Keratinocyte (primary cell): ENCODE measurements around the gene PFKFB3. TPM values are rescaled to one million over a fixed set of nuclear protein-coding genes. Genes with fewer than 3 reads are reported as not detected.

Experiments
- DNase-seq: peaks from one replicate; pipeline ENCODE4 v3.0.0-alpha.2; 2011; ENCODE audit warnings: low read depth, missing footprints, low spot score
- FAIRE-seq: peaks from 2 replicates; lab custom pipeline; 2011; peaks lifted over from hg19 to GRCh38; lab: Jason Lieb, UNC
- H2AFZ ChIP-seq: 2 replicates; pipeline ENCODE4 v1.6.0; 2012; ENCODE audit warnings: low read length, control low read depth, inconsistent platforms; ENCODE audit not compliant: control insufficient read depth
- H3K27ac ChIP-seq: 2 replicates; pipeline ENCODE4 v1.5.1; 2011; ENCODE audit warnings: low read length; ENCODE audit not compliant: control insufficient read depth, insufficient read depth
- H3K27me3 ChIP-seq: 3 replicates; pipeline ENCODE4 v1.6.0; 2011; ENCODE audit warnings: low read length; ENCODE audit not compliant: control insufficient read depth, insufficient read depth; ENCODE audit errors: extremely low read depth
- H3K36me3 ChIP-seq, 2 experiments: 2 replicates in 1 of 2; 3 replicates in 1 of 2; pipeline ENCODE4 v1.5.1; 2011; ENCODE audit warnings: low read length in 2 of 2, mild to moderate bottlenecking in 1 of 2; ENCODE audit not compliant: control insufficient read depth in 2 of 2, insufficient read depth in 2 of 2; ENCODE audit errors: extremely low read depth in 1 of 2
- H3K4me1 ChIP-seq: 3 replicates; pipeline ENCODE4 v1.5.1; 2011; ENCODE audit warnings: low read length; ENCODE audit not compliant: control insufficient read depth, insufficient read depth; ENCODE audit errors: extremely low read depth
- H3K4me2 ChIP-seq: 3 replicates; pipeline ENCODE4 v1.6.0; 2011; ENCODE audit warnings: low read depth, low read length; ENCODE audit not compliant: control insufficient read depth, insufficient read depth; ENCODE audit errors: extremely low read depth
- H3K4me3 ChIP-seq, 3 experiments: fragments of 200-600 bp in 1 of 3; sonication (generic) in 1 of 3; 2 replicates in 2 of 3; 3 replicates in 1 of 3; pipeline ENCODE4 v1.5.1; 2011 to 2016; ENCODE audit warnings: low read length in 3 of 3, mild to moderate bottlenecking in 3 of 3, control low read depth in 2 of 3, inconsistent platforms in 1 of 3, low read depth in 1 of 3, mixed read lengths in 1 of 3, mixed run types in 1 of 3, moderate library complexity in 1 of 3; ENCODE audit not compliant: control insufficient read depth in 2 of 3, insufficient read depth in 2 of 3; ENCODE audit errors: extremely low read depth in 1 of 3
- H3K79me2 ChIP-seq: 2 replicates; pipeline ENCODE4 v1.6.0; 2012; ENCODE audit warnings: low read length; ENCODE audit not compliant: control insufficient read depth, insufficient read depth
- H3K9ac ChIP-seq: 3 replicates; pipeline ENCODE4 v1.6.0; 2011; ENCODE audit warnings: low read length; ENCODE audit not compliant: control insufficient read depth, insufficient read depth; ENCODE audit errors: extremely low read depth
- H3K9me1 ChIP-seq: 3 replicates; pipeline ENCODE4 v1.6.0; 2011; ENCODE audit warnings: low read length; ENCODE audit not compliant: control insufficient read depth, insufficient read depth; ENCODE audit errors: extremely low read depth
- H3K9me3 ChIP-seq: 2 replicates; pipeline ENCODE4 v1.5.1; 2012; ENCODE audit warnings: low read depth, low read length; ENCODE audit not compliant: control insufficient read depth
- H4K20me1 ChIP-seq: 3 replicates; pipeline ENCODE4 v1.6.0; 2011; ENCODE audit warnings: low read length; ENCODE audit not compliant: control insufficient read depth, insufficient read depth; ENCODE audit errors: extremely low read depth
- EZH2 ChIP-seq: IDR thresholded peaks from one replicate; pipeline ENCODE4 v1.6.1; 2012; ENCODE audit warnings: inconsistent platforms, mild to moderate bottlenecking, low read length, moderate library complexity
- dilution Hi-C: fragments of 300-500 bp; cut with MboI; formaldehyde crosslinking; loops from one replicate; pipeline ENCODE4 v1.7.0; 2020; ENCODE audit warnings: low sequenced_read_pairs; ENCODE audit not compliant: extremely low pct_ligation_motif_present
- polyA plus RNA-seq, 5 experiments: library from polyadenylated mRNA; depleted of rRNA in 3 of 5; stranded (reverse) in 3 of 5; stranded (forward) in 1 of 5; unstranded in 1 of 5; fragments of >200 nt; gene quantifications; 1 replicate in 1 of 5; 2 replicates in 3 of 5; 3 replicates in 1 of 5; pipeline versions ENCODE4 v1.2.1 to v1.2.3, GENCODE V29; 2011 to 2012; ENCODE audit warnings: missing spikeins in 2 of 5, low read depth in 1 of 5, low replicate concordance in 1 of 5
- TF ChIP-seq, protein P1 (sequence below), 3 experiments: IDR thresholded peaks in 1 of 3; conservative IDR thresholded peaks in 1 of 3; optimal IDR thresholded peaks in 1 of 3; 2 replicates in 2 of 3; 3 replicates in 1 of 3; pipeline versions ENCODE3 to v1.5.1; 2011; ENCODE audit warnings: low read length in 3 of 3, mild to moderate bottlenecking in 3 of 3, moderate library complexity in 2 of 3, control low read depth in 1 of 3, inconsistent platforms in 1 of 3; ENCODE audit not compliant: insufficient read depth in 2 of 3; ENCODE audit errors: extremely low read depth in 1 of 3

The PFKFB3 gene
- polyA plus RNA-seq, 1 donor (not counting 4 experiments of a cell fraction or from before 2014, with no cell fraction given) = 18.6 TPM

DNA sequence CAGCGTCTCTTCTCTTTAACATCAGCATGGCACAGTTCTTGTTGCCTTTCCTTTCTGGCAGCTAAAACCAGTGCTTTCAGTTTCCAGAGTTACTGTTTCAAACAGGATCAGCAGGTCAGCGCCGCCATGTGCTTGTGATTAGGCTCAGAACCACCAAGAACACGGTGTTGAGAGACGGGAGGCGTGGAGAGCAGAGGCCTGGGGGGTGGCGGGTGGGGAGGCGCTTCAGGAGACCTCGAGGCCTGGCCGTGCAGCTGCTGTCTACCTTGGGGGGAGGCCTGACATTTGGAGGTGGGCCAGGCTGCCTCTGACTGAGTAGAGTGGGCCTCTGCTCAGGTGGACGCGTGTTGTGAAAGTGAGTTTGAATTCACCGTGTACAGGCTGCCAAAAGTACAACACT, 22.0 kb downstream of the PFKFB3 start:
- TF ChIP-seq EZH2 = no peak
- TF ChIP-seq, protein P1, sequence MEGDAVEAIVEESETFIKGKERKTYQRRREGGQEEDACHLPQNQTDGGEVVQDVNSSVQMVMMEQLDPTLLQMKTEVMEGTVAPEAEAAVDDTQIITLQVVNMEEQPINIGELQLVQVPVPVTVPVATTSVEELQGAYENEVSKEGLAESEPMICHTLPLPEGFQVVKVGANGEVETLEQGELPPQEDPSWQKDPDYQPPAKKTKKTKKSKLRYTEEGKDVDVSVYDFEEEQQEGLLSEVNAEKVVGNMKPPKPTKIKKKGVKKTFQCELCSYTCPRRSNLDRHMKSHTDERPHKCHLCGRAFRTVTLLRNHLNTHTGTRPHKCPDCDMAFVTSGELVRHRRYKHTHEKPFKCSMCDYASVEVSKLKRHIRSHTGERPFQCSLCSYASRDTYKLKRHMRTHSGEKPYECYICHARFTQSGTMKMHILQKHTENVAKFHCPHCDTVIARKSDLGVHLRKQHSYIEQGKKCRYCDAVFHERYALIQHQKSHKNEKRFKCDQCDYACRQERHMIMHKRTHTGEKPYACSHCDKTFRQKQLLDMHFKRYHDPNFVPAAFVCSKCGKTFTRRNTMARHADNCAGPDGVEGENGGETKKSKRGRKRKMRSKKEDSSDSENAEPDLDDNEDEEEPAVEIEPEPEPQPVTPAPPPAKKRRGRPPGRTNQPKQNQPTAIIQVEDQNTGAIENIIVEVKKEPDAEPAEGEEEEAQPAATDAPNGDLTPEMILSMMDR (optimal IDR thresholded peaks at IDR 0.05 in 1 of 3, IDR thresholded peaks at IDR 0.05 in 1 of 3, conservative IDR thresholded peaks at IDR 0.05 in 1 of 3; ENCODE audit: extremely low read depth in 1 of 3, insufficient read depth in 2 of 3, low read length in 3 of 3) = no peak
- dilution Hi-C loops = no loop called here
- no peak for FAIRE-seq

DNA sequence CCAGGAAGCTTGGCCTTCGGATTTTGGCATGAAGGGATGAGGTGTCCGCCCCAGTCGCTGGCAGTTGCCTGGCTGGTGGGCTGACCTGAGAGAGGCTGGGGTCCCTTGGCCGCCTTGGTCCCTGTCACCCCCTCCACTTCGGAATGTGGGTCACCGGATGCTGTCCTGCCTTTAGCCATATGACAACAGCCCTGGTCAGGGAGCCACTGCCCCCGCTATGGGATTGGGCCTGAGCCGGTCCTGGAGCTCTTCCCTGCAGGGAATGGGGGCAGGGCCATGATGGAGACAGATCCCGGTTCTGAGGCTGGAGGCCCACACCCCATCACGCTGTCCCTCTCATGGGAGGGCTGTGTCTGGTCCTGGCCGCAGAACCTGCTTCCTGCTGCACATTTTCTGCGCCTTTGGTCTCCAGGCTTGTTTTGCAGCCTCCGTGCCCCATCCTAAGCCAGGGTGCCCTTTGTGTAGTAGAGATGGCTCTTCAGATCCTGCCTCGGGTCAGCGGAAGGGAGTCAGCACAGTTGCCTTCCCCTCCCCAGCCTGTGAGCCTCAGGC, 22.6 kb downstream of the PFKFB3 start:
- H2AFZ ChIP-seq = no peak overlapping the region
- H3K36me3 ChIP-seq = peaks cover 44 to 50% of the 10 kb centered on the region in 2 experiments
- peaks cover 2% of the 10 kb centered on the region for H3K79me2 ChIP-seq
- H3K9me3 ChIP-seq = no peaks in the 10 kb centered on the region
- H3K4me1 ChIP-seq = peaks cover 13% of the 10 kb centered on the region
- dilution Hi-C loops = no loop called here
- H3K4me2 ChIP-seq = no peak overlapping the region
- H3K9ac ChIP-seq = no peak overlapping the region
- no peak overlapping the region for H3K4me3 ChIP-seq
- no peak overlapping the region for H3K27ac ChIP-seq
- H3K27me3 ChIP-seq = no peaks in the 10 kb centered on the region
- no peaks in the 10 kb centered on the region for H3K9me1 ChIP-seq
- H4K20me1 ChIP-seq = no peaks in the 10 kb centered on the region
- TF ChIP-seq, protein P1 (optimal IDR thresholded peaks at IDR 0.05 in 1 of 3, IDR thresholded peaks at IDR 0.05 in 1 of 3, conservative IDR thresholded peaks at IDR 0.05 in 1 of 3; ENCODE audit: extremely low read depth in 1 of 3, insufficient read depth in 2 of 3, low read length in 3 of 3) = no peak
- no peak for TF ChIP-seq EZH2
- DNase-seq (no peak), FAIRE-seq (no peak)

More for the DNA sequence above, 22.0 kb downstream of the PFKFB3 start:
- no peak overlapping the region for H2AFZ ChIP-seq
- H3K9ac ChIP-seq = no peak overlapping the region
- H3K27me3 ChIP-seq = no peaks in the 10 kb centered on the region
- peaks cover 2% of the 10 kb centered on the region for H3K79me2 ChIP-seq
- peaks cover 17% of the 10 kb centered on the region for H3K4me1 ChIP-seq
- H3K9me1 ChIP-seq = no peaks in the 10 kb centered on the region
- no peaks in the 10 kb centered on the region for H3K9me3 ChIP-seq
- no peak overlapping the region for H3K4me2 ChIP-seq
- H3K36me3 ChIP-seq = peaks cover 44 to 45% of the 10 kb centered on the region in 2 experiments
- no peaks in the 10 kb centered on the region for H4K20me1 ChIP-seq
- H3K4me3 ChIP-seq = no peak overlapping the region
- DNase-seq = no peak
- no peak overlapping the region for H3K27ac ChIP-seq
